HG03469 (cell line): ENCODE data around the gene EIF4E1B.
"Not testable (repeated sequence)": the region's sequence is repeated elsewhere in the genome, so short reads cannot be mapped to it uniquely, and the experiment has no call there.

ENCODE experiments used
- ATAC-seq: cut with Tn5 transposase; IDR thresholded peaks from one replicate; pipeline ENCODE4 v1.9.1; 2021; ENCODE audit warnings: mild to moderate bottlenecking, moderate library complexity, moderate number of reproducible peaks; ENCODE audit not compliant: unreplicated experiment

Gene EIF4E1B, protein sequence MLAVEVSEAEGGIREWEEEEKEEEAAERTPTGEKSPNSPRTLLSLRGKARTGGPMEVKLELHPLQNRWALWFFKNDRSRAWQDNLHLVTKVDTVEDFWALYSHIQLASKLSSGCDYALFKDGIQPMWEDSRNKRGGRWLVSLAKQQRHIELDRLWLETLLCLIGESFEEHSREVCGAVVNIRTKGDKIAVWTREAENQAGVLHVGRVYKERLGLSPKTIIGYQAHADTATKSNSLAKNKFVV

DNA sequence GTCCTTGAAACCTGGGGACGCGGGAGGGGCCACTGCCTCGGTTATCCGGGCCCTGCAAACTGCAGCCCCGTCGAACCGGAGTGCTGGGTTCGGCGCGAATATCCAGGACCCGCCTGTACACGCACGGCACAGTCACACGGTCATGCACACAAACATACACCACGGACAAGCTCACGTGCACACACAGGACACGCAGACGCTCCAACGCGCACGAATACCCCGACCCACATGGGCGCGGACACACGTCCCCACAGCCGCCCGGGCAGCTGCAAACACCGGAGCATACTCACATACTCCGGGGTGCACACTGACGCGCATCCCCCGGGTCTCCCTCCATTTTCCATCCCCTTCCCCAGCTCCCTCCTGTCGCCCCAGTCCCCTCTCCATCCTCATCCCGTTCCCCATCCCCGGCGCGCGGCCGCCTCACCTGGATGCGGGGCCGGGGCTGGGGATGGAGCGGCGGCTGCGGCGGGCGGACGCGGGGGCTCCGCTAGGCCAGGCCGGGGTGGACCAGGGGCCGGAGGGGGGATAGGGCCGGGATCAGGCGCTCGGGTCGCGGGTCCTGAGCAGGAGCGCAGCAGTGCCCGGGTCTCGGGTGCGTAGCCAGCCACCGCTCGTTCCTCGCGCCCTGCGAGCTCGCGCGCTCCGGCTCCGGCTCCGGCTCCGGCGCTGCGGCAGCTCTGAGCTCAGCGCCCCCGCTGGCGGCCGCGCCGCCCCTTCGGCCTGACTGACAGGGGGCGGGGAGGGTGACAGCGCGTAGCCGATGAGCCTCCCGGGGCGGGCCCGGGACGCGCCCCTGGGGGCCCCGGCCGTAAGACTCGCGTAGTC is at the start of gene EIF4E1B, which contains the start of gene SNCB:
TSS of gene EIF4E1B (plus strand) at position 823 of the 828 bp plus-strand sequence. CDS start 12,113 bp downstream, outside the sequence.
TSS of gene SNCB (minus strand) at position 682 of the 828 bp plus-strand sequence. CDS start 880 bp downstream, outside the sequence.
- no peak for ATAC-seq

DNA sequence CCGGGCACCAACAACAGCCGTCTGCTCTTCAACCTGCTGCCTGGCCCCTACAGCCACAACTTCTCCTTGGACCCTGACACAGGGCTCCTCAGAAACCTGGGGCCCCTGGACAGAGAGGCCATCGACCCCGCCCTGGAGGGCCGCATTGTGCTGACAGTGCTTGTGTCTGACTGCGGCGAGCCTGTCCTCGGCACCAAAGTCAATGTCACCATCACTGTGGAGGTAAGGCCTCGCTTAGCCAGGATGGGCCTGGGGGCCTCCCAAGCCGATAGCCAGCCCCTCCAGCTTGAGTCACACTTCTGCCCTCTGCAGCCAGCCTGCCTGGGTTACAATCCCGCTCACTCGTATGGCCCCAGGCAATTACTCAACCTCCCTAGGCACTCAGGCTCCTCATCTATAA is 49.1 kb upstream of the EIF4E1B start:
- ATAC-seq = no peak

DNA sequence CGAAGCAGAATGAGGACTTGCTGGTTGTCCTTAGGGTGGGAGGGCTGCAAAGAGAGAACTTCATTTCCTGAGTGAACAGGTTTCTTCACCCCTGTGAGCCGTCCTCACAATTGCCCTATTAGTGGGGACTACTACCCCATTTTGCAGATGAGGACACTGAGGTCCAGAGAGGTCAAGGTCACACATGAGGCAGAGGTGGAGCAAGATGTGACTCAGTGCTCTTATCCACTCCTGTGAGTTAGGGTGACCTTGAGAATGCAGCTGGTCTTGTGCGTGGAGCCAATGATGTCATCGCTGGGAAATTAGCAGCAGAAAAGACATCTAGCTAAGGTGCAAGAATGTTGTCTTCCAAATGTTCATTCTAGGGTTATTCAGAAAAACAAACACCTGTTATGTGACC is 47.4 kb upstream of the EIF4E1B start:
- ATAC-seq = no peak

DNA sequence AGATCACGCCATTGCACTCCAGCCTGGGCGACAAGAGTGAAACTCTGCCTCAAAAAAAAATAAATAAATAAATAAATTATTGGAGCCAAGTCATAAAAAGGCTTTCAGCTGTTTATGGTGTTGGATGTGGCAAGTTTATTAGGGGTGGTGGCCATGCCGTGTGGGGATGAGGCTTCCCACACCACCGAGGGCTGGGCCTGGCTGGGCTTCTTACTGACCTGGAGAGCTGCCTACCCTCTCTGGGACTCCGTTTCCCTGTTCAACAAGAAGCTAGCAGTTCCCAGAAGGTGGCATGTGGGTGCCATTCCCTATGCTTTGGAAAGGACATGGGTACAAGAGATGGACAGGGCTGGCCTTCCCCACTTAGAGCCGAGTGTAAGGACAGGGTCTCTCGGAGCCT is 43.1 kb upstream of the EIF4E1B start:
- ATAC-seq = no peak

DNA sequence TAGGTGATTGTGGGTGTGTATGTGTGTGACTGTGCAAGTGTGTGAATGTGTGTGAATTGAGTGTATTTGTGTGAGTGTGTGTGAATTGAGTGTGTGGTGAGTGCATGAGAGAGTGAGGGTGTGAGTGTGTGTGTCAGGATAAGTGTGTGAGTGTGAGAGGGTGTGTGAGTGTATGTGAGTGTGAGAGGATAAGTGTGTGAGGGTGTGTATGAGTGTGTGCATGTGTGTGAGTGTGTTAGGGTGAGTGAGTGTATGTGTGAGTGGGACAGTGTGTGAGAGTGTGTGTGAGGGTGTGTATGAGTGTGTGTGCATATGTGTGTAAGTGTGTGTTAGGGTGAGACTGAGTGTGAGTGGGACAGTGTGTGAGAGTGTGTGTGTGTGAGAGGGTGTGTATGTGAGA is 42.2 kb upstream of the EIF4E1B start:
- ATAC-seq = no peak

DNA sequence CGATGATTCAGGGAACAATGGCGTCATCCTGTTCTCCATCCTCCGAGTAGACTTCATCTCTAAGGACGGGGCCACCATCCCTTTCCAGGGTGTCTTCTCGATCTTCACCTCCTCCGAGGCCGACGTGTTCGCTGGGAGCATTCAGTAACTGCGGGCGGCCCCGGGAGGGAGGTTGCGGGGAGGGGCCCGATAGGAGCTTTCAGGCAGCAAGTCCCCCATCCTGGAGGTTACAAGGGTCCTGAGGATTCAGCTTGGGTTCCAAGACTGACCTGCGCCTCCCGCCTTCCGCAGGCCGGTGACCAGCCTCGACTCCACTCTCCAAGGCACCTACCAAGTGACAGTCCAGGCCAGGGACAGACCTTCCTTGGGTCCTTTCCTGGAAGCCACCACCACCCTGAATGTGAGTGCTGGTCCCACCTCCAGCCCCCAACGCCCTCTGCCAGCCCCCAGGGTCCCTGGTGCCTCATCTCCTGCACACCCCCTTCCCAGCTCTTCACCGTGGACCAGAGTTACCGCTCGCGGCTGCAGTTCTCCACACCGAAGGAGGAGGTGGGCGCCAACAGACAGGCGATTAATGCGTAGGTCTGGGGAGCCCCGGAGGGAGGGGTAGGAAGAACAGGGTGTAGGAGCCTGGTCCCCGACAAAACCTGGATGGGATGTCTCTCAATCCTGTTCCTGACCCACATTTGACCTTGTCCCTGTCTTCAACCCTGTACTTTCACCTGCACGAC is 41.3 kb upstream of the EIF4E1B start:
- ATAC-seq = no peak

DNA sequence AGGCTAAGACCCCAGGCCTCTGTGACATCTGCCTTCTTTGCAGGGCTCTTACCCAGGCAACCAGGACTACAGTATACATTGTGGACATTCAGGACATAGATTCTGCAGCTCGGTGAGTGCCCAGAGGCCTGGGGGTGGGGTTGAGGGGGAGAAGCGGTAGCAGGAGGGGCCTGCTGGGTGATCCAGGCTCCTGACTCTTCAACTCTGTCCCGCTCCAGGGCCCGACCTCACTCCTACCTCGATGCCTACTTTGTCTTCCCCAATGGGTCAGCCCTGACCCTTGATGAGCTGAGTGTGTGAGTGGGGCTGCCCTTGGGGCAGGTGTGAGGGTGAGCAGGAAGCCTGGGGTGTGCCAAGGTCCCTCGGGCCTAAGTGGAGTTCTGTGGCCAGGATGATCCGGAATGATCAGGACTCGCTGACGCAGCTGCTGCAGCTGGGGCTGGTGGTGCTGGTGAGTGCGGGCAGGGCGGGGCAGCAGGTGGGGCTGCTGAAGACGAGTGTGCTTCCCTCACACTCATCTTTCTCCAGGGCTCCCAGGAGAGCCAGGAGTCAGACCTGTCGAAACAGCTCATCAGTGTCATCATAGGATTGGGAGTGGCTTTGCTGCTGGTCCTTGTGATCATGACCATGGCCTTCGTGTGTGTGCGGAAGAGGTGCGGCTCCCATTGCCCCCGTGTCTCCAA is 40.3 kb upstream of the EIF4E1B start:
- no peak for ATAC-seq

DNA sequence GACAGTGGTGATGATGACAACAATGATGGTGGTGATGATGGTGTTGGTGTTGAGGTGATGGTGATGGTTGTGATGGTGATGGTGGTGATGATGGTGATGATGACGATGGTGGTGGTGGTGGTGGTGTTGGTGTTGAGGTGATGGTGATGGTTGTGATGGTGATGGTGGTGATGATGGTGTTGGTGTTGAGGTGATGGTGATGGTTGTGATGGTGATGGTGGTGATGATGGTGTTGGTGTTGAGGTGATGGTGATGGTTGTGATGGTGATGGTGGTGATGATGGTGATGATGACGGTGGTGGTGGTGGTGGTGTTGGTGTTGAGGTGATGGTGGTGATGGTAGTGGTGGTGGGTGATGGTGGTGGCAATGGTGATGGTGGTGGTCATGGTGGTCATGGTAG is 38.8 kb upstream of the EIF4E1B start:
- ATAC-seq = not testable (repeated sequence)

DNA sequence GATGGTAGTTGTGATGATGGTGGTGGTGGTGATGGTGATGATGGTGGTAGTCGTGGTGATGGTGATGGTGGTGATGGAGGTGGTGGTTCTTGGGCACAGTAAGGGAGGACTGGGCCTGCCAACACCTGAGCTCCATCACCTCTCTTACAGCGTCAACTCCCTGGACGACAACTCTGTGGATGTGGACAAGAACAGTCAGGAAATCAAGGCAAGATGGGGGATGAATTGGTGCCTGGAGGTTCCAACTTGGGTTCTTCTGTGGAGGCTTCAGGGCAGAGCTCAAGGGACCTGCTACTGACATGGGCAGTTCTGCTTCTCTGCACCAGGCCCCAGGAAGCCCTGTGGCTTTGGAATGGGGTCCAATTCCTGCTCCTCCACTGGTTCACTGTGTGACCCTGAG is 37.9 kb upstream of the EIF4E1B start:
- ATAC-seq = no peak

DNA sequence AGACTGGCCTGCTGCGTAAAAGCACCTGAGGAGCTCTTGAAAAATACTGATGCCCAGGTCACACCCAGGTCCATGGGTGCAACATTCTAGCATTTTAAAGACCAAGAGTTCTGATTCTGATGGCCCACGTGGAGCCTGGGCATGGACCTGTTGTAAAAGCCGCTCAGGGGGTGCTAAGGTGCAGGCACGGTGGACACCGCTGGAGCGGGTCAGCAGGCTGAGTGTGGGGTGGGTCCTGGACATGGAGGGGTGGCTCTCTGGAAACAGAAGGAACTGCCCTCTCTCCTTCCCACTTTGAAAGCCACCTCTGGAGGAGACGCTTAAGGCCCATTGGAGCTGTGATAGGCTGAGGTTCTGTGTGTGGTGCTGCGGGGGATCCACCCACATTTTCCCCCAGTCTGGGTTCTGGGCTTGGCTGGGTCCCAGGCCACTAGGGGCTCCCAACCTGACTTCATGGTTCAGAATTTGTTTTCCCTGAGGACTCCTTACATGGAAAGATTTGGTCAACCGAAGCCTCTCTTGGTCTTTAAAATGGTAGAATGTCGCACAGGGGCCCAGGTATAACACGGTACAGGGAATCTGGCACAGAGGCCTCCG is 37.1 kb upstream of the EIF4E1B start:
- no peak for ATAC-seq

DNA sequence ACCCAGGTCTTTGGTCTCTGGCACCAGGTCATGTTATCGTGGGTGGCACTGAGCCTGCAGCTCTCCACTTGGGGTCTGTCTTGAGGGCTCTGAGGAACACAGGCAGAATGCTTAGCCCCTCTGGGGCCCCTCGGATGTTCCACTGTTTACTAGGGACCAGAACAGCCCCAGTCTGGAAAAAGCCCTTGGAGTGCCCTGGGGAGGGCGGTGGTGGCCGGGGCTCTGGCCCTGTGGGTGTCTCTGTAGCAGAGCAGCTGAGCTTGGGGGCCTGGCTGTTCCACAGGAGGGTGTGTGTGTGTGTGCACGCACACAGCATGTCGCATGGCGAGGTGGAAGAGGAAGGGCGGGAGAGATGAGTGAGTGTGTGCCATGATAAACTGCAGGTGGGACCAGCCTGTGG is 35.9 kb upstream of the EIF4E1B start:
- ATAC-seq = no peak

DNA sequence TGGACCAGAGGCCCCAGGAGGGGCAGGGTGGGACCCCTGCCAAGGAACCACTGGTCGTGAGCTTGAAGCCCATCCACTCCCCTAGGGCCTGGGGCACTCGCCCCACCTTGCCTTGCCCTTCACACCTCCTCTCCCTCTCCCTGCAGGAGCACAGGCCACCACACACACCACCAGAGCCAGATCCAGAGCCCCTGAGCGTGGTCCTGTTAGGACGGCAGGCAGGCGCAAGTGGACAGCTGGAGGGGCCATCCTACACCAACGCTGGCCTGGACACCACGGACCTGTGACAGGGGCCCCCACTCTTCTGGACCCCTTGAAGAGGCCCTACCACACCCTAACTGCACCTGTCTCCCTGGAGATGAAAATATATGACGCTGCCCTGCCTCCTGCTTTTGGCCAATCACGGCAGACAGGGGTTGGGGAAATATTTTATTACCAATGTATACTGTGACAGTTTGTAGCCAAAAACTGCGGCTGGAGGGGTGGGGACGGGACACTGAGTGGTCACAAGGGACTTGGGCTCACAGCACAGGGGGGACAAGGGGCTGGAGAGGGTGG is 35.0 kb upstream of the EIF4E1B start:
- ATAC-seq = no peak

DNA sequence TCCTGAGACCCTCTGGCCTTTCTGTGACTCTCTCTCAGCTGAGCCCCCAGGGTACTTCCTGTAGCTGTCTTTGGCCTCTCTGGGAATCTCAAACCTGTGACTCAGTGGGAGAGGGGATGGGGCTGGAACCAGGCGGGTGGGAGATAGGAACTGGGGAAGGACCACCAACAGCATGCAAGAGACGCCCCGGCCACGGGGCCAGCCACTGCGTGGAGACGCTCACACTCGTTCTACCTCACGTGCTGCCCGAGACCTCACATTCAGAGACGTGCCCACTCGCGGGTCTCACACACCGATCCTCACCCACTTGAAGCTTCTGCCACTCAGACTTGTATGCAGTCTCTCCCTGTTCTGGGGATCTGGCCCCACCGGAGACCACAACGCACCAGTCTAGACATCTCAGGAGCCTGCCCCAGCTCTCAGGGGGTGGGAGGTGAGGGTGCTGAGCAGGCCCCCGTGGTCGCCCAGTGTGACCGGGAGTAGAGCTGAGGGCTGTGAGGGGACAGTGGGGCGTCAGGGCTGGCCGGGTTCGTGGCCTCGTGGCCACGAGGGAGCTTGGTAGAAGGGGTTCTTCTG is 34.3 kb upstream of the EIF4E1B start:
- no peak for ATAC-seq

DNA sequence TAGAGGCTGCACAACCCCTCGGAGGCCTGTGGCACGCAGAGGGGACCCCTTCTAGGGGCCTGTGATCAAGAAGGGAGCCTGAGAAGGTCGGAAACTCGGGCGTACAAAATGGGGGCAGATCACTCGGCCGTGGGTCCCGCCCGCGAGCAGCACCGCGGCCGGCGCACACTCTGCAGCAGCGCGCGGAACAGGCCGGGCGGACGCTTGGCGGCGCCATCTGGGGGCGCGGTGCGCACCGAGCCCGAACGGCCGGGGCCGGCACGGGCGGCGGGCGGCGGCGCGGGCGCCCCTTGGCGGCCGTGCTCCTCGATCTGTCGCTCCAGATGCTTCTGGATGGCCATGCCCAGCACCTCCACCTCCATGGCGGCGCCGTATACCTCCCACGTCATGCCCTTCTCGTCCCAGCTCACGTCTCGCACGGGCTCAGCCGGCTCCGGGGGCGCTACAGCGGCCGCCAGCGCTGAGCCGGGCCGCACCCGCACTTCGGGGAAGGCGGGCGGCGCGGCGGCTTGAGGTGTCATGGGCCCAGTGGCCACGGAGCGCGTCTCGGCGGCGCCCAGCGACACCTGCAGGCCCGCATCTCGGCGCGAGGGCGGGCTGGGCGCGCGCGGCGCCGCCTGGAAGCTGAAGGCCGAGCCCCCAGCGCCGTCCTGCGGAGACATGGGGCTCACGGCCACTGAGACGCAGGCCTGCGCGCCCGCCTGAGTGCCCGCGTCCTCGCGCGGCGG is 33.6 kb upstream of the EIF4E1B start:
- no peak for ATAC-seq

DNA sequence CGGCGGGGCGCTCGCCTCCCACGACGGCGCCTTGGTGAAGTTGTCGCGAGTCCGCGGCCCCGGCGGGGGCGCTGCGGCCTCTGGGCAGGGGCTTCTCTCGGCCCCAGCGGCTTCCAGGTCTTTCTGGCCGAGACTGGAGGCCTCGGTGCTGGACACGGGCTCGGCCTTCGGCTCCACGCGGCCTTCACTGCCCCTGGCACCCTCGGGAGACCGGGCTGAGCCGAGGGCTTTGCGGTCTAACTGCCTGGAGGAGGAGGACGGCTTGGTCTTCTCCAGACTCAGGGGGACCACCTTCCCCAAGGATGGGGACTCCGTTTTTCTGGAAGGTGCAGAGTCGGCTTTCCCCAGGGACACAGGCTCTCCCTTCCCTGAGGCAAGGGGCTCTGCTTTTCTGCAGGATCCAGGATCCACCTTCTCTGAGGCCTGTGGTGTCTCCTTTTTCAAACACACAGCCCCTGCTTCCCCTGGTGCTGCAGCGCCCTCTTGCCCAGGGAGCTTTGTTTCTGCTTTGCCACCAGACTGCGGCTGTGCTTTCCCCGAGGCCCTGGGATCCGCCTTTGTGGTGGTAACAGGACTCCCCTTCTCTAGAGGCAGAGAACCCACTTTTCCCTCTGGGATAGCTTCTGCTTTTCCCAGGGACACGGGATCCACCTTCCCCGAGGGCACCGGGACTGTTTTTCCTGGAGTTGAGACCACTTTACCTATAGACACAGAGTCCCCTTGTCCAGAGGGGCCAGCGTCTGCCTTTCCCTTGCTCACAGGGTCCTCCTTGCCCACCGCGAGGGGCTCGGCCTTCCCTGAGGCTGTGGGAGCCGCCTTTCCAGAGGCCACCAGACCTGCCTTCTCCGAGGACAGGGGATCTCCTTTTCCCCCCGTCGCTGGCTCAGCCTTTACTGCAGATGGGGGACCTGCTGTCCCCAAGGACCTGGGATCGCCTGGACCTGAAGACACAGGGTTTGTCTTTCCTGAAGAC is 32.8 kb upstream of the EIF4E1B start:
- ATAC-seq = no peak

DNA sequence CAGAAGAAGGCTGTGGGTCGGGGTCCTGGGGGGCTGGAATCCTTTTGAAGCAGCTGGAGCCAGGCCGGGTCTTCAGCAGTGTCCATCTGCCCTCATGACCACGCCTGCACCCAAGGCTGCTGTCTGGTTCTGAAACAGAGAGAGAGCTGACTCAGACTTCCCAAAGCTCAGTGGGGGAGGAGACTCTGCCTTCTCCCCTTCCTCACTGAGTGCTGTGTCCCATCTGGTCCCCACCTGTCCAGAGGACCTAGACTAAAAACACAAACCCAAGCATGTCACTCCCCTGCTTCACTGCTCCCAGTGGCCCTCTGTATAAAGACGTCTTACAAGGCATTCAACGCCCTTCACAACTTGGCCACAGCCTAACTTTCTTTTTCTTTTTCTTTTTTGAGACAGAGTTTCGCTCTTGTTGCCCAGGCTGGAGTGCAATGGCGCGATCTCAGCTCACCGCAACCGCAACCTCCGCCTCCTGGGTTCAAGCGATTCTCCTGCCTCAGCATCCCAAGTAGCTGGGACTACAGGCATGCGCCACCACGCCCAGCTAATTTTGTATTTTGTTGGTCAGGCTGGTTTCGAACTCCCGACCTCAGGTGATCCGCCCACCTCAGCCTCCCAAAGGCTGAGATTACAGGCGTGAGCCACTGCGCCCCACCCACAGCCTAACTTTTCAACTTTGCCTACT is 30.6 kb upstream of the EIF4E1B start:
- not testable (repeated sequence) for ATAC-seq

DNA sequence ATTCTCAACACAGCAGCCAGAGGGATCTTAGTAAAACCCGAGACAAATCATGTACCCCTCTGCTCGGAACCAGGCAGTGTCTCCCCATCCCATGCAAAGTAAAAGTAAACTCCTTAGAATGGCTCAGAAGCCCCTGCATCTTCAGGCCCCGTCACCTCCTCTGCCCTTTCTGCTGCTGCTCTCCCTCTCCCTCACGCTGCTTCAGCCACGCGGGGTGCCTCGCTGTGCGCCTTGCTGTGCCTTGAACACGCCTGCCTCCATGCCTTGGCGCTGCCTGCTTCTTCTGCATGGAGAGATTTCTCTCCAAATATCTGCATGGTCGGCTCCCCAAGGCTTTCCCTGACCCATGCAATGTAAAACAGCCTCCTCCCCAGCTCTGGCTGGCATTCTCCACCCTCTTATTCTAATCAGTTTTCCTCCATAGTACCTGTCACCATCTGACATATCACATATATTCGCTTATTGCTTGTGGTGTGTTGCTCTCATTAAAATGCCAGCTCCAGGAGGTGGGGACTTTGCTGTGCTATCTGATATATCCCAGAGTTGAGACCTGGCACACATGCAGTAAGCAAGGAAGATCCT is 28.5 kb upstream of the EIF4E1B start:
- no peak for ATAC-seq
